ENCODE data around the gene APCDD1L.
"Not testable (repeated sequence)": the region's sequence is repeated elsewhere in the genome, so short reads cannot be mapped to it uniquely, and the experiment has no call there.

The APCDD1L gene

DNA sequence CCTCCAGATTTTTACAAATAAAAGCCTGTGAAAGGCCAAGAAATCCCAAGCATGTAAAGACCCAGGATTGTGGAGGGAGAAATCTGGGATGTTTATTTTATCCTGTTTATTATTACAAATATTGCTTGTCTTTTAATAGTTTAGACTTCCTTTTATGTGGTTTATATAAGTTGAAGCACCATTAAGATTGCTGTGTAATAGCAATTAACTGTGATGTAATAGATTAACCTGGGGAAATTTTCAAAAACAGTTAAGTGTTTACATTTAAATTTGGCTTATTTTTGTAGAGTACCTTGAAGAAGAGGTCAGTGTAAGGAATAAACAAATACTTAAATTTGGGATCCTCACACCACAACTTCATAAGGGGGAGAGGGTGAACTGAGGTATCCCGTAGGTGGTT is 99.1 kb downstream of the APCDD1L start:
- no peak for DNase-seq (ENCODE audit: low spot score)

DNA sequence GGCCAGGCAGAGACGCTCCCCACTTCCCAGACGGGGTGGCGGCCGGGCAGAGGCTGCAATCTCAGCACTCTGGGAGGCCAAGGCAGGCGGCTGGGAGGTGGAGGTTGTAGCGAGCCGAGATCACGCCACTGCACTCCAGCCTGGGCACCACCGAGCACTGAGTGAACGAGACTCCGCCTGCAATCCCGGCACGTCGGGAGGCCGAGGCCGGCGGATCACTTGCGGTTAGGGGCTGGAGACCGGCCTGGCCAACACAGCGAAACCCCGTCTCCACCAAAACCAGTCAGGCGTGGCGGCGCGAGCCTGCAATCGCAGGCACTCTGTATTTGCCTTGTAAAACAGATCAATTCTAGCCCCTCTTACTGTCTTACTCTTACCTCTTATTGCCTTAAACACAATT is 100.4 kb downstream of the APCDD1L start:
- DNase-seq (ENCODE audit: low spot score): not testable (repeated sequence)

DNA sequence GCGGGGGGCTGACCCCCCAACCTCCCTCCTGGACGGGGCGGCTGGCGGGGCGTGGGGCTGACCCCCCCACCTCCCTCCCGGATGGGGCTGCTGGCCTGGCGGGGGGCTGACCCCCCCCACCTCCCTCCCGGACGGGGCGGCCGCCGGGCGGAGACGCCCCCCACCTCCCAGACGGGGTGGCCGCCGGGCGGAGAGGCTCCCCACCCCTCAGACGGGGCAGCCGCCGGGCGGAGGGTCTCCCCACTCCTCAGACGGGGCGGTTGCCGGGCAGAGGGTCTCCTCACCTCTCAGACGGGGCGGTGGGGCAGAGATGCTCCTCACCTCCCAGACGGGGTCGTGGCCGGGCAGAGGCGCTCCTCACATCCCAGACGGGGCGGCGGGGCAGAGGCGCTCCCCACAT is 101.0 kb downstream of the APCDD1L start:
- DNase-seq (ENCODE audit: low spot score): not testable (repeated sequence)
